ENCODE data around the gene NBAS.

- TF ChIP-seq CTCF (IDR thresholded peaks at IDR 0.05; ENCODE audit: insufficient read depth, low read depth, low read length), result no peak
- TF ChIP-seq EZH2 (IDR thresholded peaks at IDR 0.05; ENCODE audit: insufficient read depth, low read length), result no peak
These were observed 74.4 kb downstream of the NBAS start for GRCh38 chr2:15486770-15487169.

Measured in astrocyte (in vitro differentiated cells and primary cell).